Heart left ventricle (tissue), 13 donors: Measurements from ENCODE around the gene SLC2A3.

Source experiments
- CTCF ChIP-seq, 12 donors: fragments of 200-600 bp; sonication (generic) in 4 of 12; IDR thresholded peaks; one replicate each; pipeline versions ENCODE4 v1.5.0 to v1.8.0; 2018 to 2022; ENCODE audit warnings: antibody characterized with exemption in 12 of 12, mild to moderate bottlenecking in 5 of 12
- POLR2A ChIP-seq, 2 donors: fragments of 450-650 bp; IDR thresholded peaks; one replicate each; pipeline ENCODE4 v1.6.1; 2017; ENCODE audit warnings: antibody characterized with exemption in 2 of 2, mild to moderate bottlenecking in 2 of 2, moderate library complexity in 2 of 2
- donor health status: ischemic (EF 13 %, LVEDD 7.1; RV severe dilation, severe dysfunction).
- donor health status: DM: no; HTN: yes; CAD: no.
- donor health status: DM: no; HTN: no; CAD: no.
- donor health status: ischemic (EF 25% LVEDD 6.9; RV normal size, moderate dysfunction).
- donor health status: ischemic (EF 25% LVEDD 5.7; RV mildly dilated, moderate dysfunction).
- donor health status: ischemic (EF 35%, LVEDD 5.7; RV mildly dilated, moderate dysfunction).
- donor health status: nonischemic (EF 11% LVEDD 7.7; RV severe dilation, severe dysfunction).
- donor health status: DM: yes; HTN: yes; CAD: no.
- donor health status: PGD.
- donor health status: ischemic (EF 29% LVEDD 5.4; RV normal size, mild dysfunction).
- donor health status: nonischemic (EF 23%, LVEDD 6.1; RV moderate dilation, normal function).

- TF ChIP-seq POLR2A (IDR thresholded peaks at IDR 0.05) (no peak), CTCF (IDR thresholded peaks at IDR 0.05) (no peak)
Observed at GRCh38 chr12:7959701-7960121, 23.7 kb upstream of the SLC2A3 start.
